Osteoblast (primary cell): ENCODE data around the gene DMD. TPM values are rescaled to one million over a fixed set of nuclear protein-coding genes. Genes with fewer than 3 reads are reported as not detected.

Experiments used
- DNase-seq: peaks from one replicate; pipeline ENCODE4 v3.0.0; 2011; ENCODE audit warnings: low spot score, mixed read lengths; ENCODE audit not compliant: insufficient read length; ENCODE audit errors: missing footprints
- H2AFZ ChIP-seq: 2 replicates; pipeline ENCODE4 v1.6.0; 2011; ENCODE audit warnings: mild to moderate bottlenecking, low read length
- H3K27ac ChIP-seq: 2 replicates; pipeline ENCODE4 v1.5.1; 2011; ENCODE audit warnings: mild to moderate bottlenecking, low read depth, low read length, moderate library complexity
- H3K27me3 ChIP-seq: 2 replicates; pipeline ENCODE4 v1.6.0; 2012; ENCODE audit warnings: mild to moderate bottlenecking, control low read depth, inconsistent platforms, low read length, moderate library complexity; ENCODE audit not compliant: insufficient read depth
- H3K36me3 ChIP-seq: 2 replicates; pipeline ENCODE4 v1.5.1; 2011; ENCODE audit warnings: mild to moderate bottlenecking, low read length, control low read depth, moderate library complexity; ENCODE audit not compliant: insufficient read depth
- H3K4me1 ChIP-seq: 2 replicates; pipeline ENCODE4 v1.5.1; 2011; ENCODE audit warnings: mild to moderate bottlenecking, low read length, control low read depth, moderate library complexity; ENCODE audit not compliant: insufficient read depth
- H3K4me2 ChIP-seq: 2 replicates; pipeline ENCODE4 v1.6.0; 2011; ENCODE audit warnings: mild to moderate bottlenecking, low read length; ENCODE audit not compliant: insufficient read depth
- H3K4me3 ChIP-seq: fragments of 200-600 bp; sonication (generic); 3 replicates; pipeline ENCODE4 v1.5.1; 2012; ENCODE audit warnings: mild to moderate bottlenecking, low read length, inconsistent platforms; ENCODE audit not compliant: insufficient read depth
- H3K79me2 ChIP-seq: 2 replicates; pipeline ENCODE4 v1.6.0; 2012; ENCODE audit warnings: mild to moderate bottlenecking, low read length, control low read depth, inconsistent platforms; ENCODE audit not compliant: insufficient read depth
- H3K9me3 ChIP-seq: 2 replicates; pipeline ENCODE4 v1.5.1; 2011; ENCODE audit warnings: low read depth, low read length, control low read depth
- H4K20me1 ChIP-seq: 2 replicates; pipeline ENCODE4 v1.6.0; 2012; ENCODE audit warnings: mild to moderate bottlenecking, low read length, control low read depth; ENCODE audit not compliant: insufficient read depth
- total RNA-seq: library from RNA; depleted of rRNA; stranded (reverse); fragments of >200 nt; gene quantifications from 2 replicates; pipeline ENCODE4 v1.2.3, GENCODE V29; 2012
- TF ChIP-seq, protein P1 (sequence below): IDR thresholded peaks from 2 replicates; pipeline ENCODE4 v1.5.1; 2011; ENCODE audit warnings: mild to moderate bottlenecking, low read depth, low read length, moderate library complexity; ENCODE audit errors: extremely low read depth

DMD gene
- total RNA-seq, 1 donor = 12.7 TPM

- TF ChIP-seq, protein P1, sequence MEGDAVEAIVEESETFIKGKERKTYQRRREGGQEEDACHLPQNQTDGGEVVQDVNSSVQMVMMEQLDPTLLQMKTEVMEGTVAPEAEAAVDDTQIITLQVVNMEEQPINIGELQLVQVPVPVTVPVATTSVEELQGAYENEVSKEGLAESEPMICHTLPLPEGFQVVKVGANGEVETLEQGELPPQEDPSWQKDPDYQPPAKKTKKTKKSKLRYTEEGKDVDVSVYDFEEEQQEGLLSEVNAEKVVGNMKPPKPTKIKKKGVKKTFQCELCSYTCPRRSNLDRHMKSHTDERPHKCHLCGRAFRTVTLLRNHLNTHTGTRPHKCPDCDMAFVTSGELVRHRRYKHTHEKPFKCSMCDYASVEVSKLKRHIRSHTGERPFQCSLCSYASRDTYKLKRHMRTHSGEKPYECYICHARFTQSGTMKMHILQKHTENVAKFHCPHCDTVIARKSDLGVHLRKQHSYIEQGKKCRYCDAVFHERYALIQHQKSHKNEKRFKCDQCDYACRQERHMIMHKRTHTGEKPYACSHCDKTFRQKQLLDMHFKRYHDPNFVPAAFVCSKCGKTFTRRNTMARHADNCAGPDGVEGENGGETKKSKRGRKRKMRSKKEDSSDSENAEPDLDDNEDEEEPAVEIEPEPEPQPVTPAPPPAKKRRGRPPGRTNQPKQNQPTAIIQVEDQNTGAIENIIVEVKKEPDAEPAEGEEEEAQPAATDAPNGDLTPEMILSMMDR = no peak
- Histone ChIP-seq H3K36me3 (no peaks in the 10 kb centered on the region), H4K20me1 (no peaks in the 10 kb centered on the region), H3K79me2 (no peaks in the 10 kb centered on the region), H3K27me3 (no peaks in the 10 kb centered on the region), H3K9me3 (no peaks in the 10 kb centered on the region), H3K4me1 (no peaks in the 10 kb centered on the region), H3K4me3 (no peak overlapping the region), H3K27ac (no peak overlapping the region), H3K4me2 (no peak overlapping the region), H2AFZ (no peak overlapping the region)
- DNase-seq = no peak
Measured at GRCh38 chrX:31179203-31179602, 2032.1 kb downstream of the DMD start.

- H3K4me3 ChIP-seq = no peak overlapping the region
- no peaks in the 10 kb centered on the region for H3K27me3 ChIP-seq
- no peaks in the 10 kb centered on the region for H4K20me1 ChIP-seq
- no peaks in the 10 kb centered on the region for H3K9me3 ChIP-seq
- no peaks in the 10 kb centered on the region for H3K79me2 ChIP-seq
- no peaks in the 10 kb centered on the region for H3K4me1 ChIP-seq
- H3K27ac ChIP-seq = no peak overlapping the region
- TF ChIP-seq, protein P1 = no peak
- H3K4me2 ChIP-seq = no peak overlapping the region
- H3K36me3 ChIP-seq = no peaks in the 10 kb centered on the region
- no peak overlapping the region for H2AFZ ChIP-seq
- no peak for DNase-seq
Measured at GRCh38 chrX:31178769-31179125, 2032.6 kb downstream of the DMD start.

DNA sequence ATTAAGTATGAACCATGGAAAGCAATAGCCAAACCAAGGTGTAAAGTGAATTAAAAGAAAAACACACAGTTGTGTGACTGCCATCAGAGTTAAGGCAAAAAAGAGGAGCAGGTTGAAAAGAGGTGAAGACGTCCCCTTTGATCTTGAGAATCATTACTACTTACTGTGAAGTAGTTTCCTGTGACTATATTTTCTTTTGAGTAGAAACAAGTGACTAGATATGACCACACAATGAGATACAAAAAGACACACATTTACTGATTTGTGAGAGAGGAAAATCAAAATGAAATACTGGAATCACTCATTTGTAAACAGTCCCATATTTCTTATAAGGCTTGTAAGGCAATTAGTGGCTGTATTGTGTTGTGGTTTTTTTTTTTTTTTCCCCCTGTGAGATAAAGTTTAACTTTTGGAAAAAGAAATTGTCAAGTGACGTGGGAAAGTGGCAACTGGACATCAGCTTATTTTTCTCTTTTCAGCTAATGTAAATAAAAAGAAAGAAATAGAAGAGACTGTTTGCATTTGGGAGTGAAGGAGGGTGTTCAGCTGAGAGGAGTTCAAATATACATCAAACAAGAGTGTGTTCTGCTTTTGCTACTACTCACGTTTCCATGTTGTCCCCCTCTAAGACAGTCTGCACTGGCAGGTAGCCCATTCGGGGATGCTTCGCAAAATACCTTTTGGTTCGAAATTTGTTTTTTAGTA, 2033.1 kb downstream of the DMD start:
- TF ChIP-seq, protein P1 = no peak
- no peaks in the 10 kb centered on the region for H3K9me3 ChIP-seq
- no peaks in the 10 kb centered on the region for H3K36me3 ChIP-seq
- H2AFZ ChIP-seq = no peak overlapping the region
- H3K79me2 ChIP-seq = no peaks in the 10 kb centered on the region
- no peak overlapping the region for H3K4me2 ChIP-seq
- no peak overlapping the region for H3K4me3 ChIP-seq
- no peaks in the 10 kb centered on the region for H4K20me1 ChIP-seq
- H3K27me3 ChIP-seq = no peaks in the 10 kb centered on the region
- H3K27ac ChIP-seq = no peak overlapping the region
- no peaks in the 10 kb centered on the region for H3K4me1 ChIP-seq
- DNase-seq = no peak

GRCh38 chrX:31170792-31171191, 2040.6 kb downstream of the DMD start:
- no peak overlapping the region for H2AFZ ChIP-seq

More at GRCh38 chrX:31170792-31171191, 2040.6 kb downstream of the DMD start:
- H3K27me3 ChIP-seq = no peaks in the 10 kb centered on the region
- H3K4me1 ChIP-seq = no peaks in the 10 kb centered on the region
- no peak overlapping the region for H3K27ac ChIP-seq
- no peaks in the 10 kb centered on the region for H3K79me2 ChIP-seq
- H3K9me3 ChIP-seq = no peaks in the 10 kb centered on the region
- no peak overlapping the region for H3K4me2 ChIP-seq
- no peak for DNase-seq
- H3K4me3 ChIP-seq = no peak overlapping the region
- H3K36me3 ChIP-seq = no peaks in the 10 kb centered on the region
- H4K20me1 ChIP-seq = no peaks in the 10 kb centered on the region
- TF ChIP-seq, protein P1 = no peak
